PC-3 (cell line): ENCODE measurements around the gene FAM53B. TPM values are rescaled to one million over a fixed set of nuclear protein-coding genes. Genes with fewer than 3 reads are reported as not detected.

Experiments
- ATAC-seq: fragments of 200-7000 bp; cut with Tn5 transposase; 2 replicates; pipeline ENCODE4 v1.9.1; 2020; ENCODE audit warnings: mild to moderate bottlenecking, moderate library complexity
- BruUV-seq: library from RNA; stranded (reverse); fragments of 400-500 nt; replicated peaks from 2 replicates; lab custom pipeline; 2021; lab: Mats Ljungman, UMichigan
- CTCF ChIA-PET: fragments of 300-600 bp; sonication (Branson Sonifier 250); formaldehyde crosslinking; loops from one replicate; lab custom pipeline; 2022; ENCODE audit warnings: antibody characterized with exemption; lab: Charles Lee
- POLR2A ChIA-PET: fragments of 300-600 bp; sonication (Branson Sonifier 250); formaldehyde crosslinking; loops from one replicate; lab custom pipeline; 2022; ENCODE audit warnings: antibody characterized with exemption; ENCODE audit not compliant: unreplicated experiment; lab: Charles Lee
- DNase-seq: peaks from one replicate; pipeline ENCODE4 v3.0.0-alpha.2; 2015
- H2AFZ ChIP-seq: fragments of 300-600 bp; sonication (generic); 2 replicates; pipeline ENCODE4 v1.6.0; 2016; ENCODE audit warnings: antibody characterized with exemption, low read length
- H3F3A ChIP-seq: fragments of 300-600 bp; sonication (generic); one replicate; pipeline ENCODE4 v1.6.0; 2017; ENCODE audit warnings: antibody characterized with exemption, low read length, control low read depth, mild to moderate bottlenecking; ENCODE audit not compliant: unreplicated experiment
- H3K27ac ChIP-seq: fragments of 300-600 bp; sonication (generic); 2 replicates; pipeline ENCODE4 v1.5.1; 2016; ENCODE audit warnings: mild to moderate bottlenecking, low read length
- H3K27me3 ChIP-seq: fragments of 300-600 bp; sonication (generic); 2 replicates; pipeline ENCODE4 v1.6.1; 2016; ENCODE audit warnings: low read length, mixed read lengths
- H3K36me3 ChIP-seq: fragments of 300-600 bp; sonication (generic); 2 replicates; pipeline ENCODE4 v1.6.1; 2016; ENCODE audit warnings: low read depth, mixed run types, low read length, mixed read lengths
- H3K4me1 ChIP-seq: fragments of 300-600 bp; sonication (generic); 2 replicates; pipeline ENCODE4 v1.5.1; 2016; ENCODE audit warnings: low read length; ENCODE audit not compliant: insufficient read depth
- H3K4me2 ChIP-seq: fragments of 300-600 bp; sonication (generic); 2 replicates; pipeline ENCODE4 v1.6.0; 2016; ENCODE audit warnings: low read length
- H3K4me3 ChIP-seq: fragments of 300-600 bp; sonication (generic); 2 replicates; pipeline ENCODE4 v1.5.1; 2016; ENCODE audit warnings: mild to moderate bottlenecking, low read length, mixed read lengths
- H3K79me2 ChIP-seq: fragments of 300-600 bp; sonication (generic); 2 replicates; pipeline ENCODE4 v1.6.1; 2017; ENCODE audit warnings: low read length, mixed read lengths
- H3K9ac ChIP-seq: fragments of 300-600 bp; sonication (generic); 2 replicates; pipeline ENCODE4 v1.6.0; 2016; ENCODE audit warnings: mild to moderate bottlenecking, low read length
- H3K9me2 ChIP-seq: fragments of 300-600 bp; sonication (generic); replicated peaks from 2 replicates; pipeline ENCODE4 v1.6.1; 2016; ENCODE audit warnings: mixed run types, low read length, mixed read lengths
- H3K9me3 ChIP-seq: fragments of 300-600 bp; sonication (generic); 2 replicates; pipeline ENCODE4 v1.6.1; 2016; ENCODE audit warnings: low read length, mixed read lengths
- H4K20me1 ChIP-seq: fragments of 300-600 bp; sonication (generic); 2 replicates; pipeline ENCODE4 v1.6.1; 2016; ENCODE audit warnings: low read length, mixed read lengths
- EZH2 ChIP-seq: fragments of 300-600 bp; sonication (generic); IDR thresholded peaks from one replicate; pipeline ENCODE4 v1.6.1; 2017; ENCODE audit warnings: antibody characterized with exemption, mild to moderate bottlenecking, low read length; ENCODE audit not compliant: unreplicated experiment
- EZH2phosphoT487 ChIP-seq: fragments of 300-600 bp; sonication (generic); IDR thresholded peaks from 2 replicates; pipeline ENCODE4 v1.6.1; 2018; ENCODE audit warnings: mild to moderate bottlenecking, antibody characterized with exemption, low read length, borderline replicate concordance
- intact Hi-C: fragments of 100-400 bp; cut with micrococcal nuclease; formaldehyde crosslinking; loops from 2 replicates; pipeline ENCODE4 v1.9.0; 2023
- total RNA-seq: library from RNA; depleted of rRNA; stranded (reverse); fragments of >200 nt; gene quantifications from 2 replicates; pipeline ENCODE4 v1.2.3, GENCODE V29; 2014
- TF ChIP-seq, protein P1 (sequence below): fragments of 300-600 bp; sonication (generic); conservative IDR thresholded peaks from 2 replicates; pipeline ENCODE4 v1.5.1; 2017; ENCODE audit warnings: antibody characterized with exemption, low read depth, mild to moderate bottlenecking, low read length

FAM53B gene
- total RNA-seq, 1 experiment from 2014 or later = 19.4 TPM

DNA sequence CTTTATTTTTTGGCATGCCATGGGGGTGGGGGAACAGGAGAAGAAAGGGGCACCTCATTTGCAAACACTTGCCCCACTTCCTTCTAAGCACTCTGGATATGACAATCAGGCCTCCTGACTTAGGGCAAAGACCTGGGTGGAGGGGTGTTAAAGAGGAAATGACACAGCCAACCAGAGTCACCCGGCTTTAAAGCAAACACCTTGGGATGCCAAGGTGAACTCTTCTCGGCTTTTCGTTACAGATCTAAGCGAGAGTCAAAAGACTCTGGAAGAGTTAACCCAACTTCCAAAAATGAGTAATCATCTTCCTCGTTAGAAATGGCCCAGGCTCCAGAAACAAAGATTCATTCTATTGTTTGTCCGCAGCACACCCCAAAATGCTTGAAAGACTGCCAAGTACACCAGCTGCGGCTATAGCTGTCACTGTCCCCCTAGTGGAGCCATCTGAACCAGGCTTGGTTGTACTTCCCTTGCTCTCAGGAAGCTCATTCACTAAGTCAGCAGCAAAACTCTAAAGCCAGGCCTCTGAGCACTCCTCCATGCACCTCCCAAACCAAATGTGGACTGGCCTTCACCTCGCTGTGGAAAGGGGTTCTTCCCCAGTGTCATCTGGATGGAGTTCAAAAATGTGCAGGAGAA, 24.8 kb downstream of the FAM53B start:
- Histone ChIP-seq H3K4me1 (peaks cover 15% of the 10 kb centered on the region), H3F3A (no peaks in the 10 kb centered on the region), H3K9me3 (no peaks in the 10 kb centered on the region), H3K27ac (peak overlapping the region; percentile 57), H2AFZ (0 out of 2 replicates have a peak overlapping the region, but pooled peaks have one; percentile 19), H3K4me3 (peak overlapping the region; percentile 22; the same call in 1 of the 2 replicates), H3K27me3 (no peaks in the 10 kb centered on the region), H3K36me3 (no peaks in the 10 kb centered on the region), H3K9ac (no peak overlapping the region), H3K79me2 (peaks cover 14% of the 10 kb centered on the region; the same call in 1 of the 2 replicates), H4K20me1 (no peaks in the 10 kb centered on the region), H3K9me2 (no peaks in the 10 kb centered on the region), H3K4me2 (peak overlapping the region; percentile 66)
- ATAC-seq (peak; percentile 88), DNase-seq (peak; percentile 89)
- no peak for TF ChIP-seq EZH2phosphoT487
- TF ChIP-seq, protein P1, sequence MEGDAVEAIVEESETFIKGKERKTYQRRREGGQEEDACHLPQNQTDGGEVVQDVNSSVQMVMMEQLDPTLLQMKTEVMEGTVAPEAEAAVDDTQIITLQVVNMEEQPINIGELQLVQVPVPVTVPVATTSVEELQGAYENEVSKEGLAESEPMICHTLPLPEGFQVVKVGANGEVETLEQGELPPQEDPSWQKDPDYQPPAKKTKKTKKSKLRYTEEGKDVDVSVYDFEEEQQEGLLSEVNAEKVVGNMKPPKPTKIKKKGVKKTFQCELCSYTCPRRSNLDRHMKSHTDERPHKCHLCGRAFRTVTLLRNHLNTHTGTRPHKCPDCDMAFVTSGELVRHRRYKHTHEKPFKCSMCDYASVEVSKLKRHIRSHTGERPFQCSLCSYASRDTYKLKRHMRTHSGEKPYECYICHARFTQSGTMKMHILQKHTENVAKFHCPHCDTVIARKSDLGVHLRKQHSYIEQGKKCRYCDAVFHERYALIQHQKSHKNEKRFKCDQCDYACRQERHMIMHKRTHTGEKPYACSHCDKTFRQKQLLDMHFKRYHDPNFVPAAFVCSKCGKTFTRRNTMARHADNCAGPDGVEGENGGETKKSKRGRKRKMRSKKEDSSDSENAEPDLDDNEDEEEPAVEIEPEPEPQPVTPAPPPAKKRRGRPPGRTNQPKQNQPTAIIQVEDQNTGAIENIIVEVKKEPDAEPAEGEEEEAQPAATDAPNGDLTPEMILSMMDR = peak; percentile 58
- no TSS peak for BruUV-seq
- ChIA-PET POLR2A (no interaction called here), CTCF (interaction anchor here (1.5 kb wide), 1 partner anchor 24 kb away, joined by 6 read pairs; no protein-coding TSS in a partner anchor)
- intact Hi-C loops = loop anchor here (1.0 kb wide), 1 partner anchor 22 kb away; no protein-coding TSS in a partner anchor

DNA sequence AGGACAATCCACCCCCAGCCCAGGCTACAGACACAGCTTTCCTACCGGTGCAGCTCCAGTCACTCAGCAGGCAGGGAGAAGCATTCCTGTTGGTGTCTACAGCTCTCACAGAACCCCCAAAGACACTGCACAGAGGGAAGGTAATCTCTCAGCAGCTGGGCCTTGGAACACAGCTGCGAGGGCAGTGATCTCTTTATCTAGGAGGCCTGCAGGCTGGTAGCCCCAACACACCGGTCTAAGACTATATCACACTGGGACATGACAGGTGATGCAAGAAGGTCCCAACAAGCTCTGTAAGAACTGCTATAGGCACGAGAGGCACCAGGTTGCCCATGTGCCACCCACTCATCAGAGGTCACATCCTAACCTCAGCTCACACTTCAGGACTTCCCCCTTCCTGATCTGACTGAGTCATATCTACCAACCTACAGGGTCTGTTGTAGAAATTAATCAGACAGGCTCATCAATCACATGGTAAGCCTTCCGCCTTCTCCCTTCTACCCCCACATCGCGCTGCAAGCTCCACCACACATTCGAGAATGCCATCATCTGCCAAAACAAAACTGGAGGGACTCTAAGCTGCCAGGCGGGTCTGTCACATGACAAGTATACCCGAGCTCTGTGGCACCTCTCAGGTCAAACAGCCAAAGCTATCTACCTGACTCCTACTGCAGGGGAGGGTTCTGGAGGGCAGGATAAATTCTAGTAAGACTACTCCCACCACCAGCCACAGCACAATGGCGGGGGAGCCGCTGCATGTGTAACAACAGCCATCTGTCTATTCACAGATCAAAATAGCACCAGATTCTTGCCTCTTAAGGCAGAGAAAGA, 26.1 kb downstream of the FAM53B start:
- Histone ChIP-seq H4K20me1 (no peaks in the 10 kb centered on the region), H3K9ac (no peak overlapping the region), H3K4me2 (peak overlapping the region; percentile 66; the same call in 1 of the 2 replicates), H3K4me3 (no peak overlapping the region), H3K27ac (no peak overlapping the region), H3K36me3 (no peaks in the 10 kb centered on the region), H3F3A (no peaks in the 10 kb centered on the region), H3K9me3 (no peaks in the 10 kb centered on the region), H3K4me1 (peaks cover 15% of the 10 kb centered on the region), H2AFZ (no peak overlapping the region), H3K9me2 (no peaks in the 10 kb centered on the region), H3K79me2 (peaks cover 14% of the 10 kb centered on the region; the same call in 1 of the 2 replicates), H3K27me3 (no peaks in the 10 kb centered on the region)
- intact Hi-C loops = no loop called here
- CTCF ChIA-PET = interaction anchor here (1.5 kb wide), 1 partner anchor 25 kb away, joined by 6 read pairs; no protein-coding TSS in a partner anchor
- TF ChIP-seq, protein P1 = no peak
- TF ChIP-seq EZH2 = no peak
- BruUV-seq = no TSS peak
- ATAC-seq = no peak
- POLR2A ChIA-PET = no interaction called here
- no peak for DNase-seq
